HepG2 (cell line): ENCODE data around the gene DCC. TPM values are rescaled to one million over a fixed set of nuclear protein-coding genes. Genes with fewer than 3 reads are reported as not detected.

Experiments
- ATAC-seq: fragments of 200-7000 bp; cut with Tn5 transposase; 3 replicates; pipeline ENCODE4 v1.9.1; 2020; ENCODE audit warnings: mild to moderate bottlenecking, moderate library complexity
- BruUV-seq: library from RNA; stranded (reverse); fragments of 400-500 nt; replicated peaks from 2 replicates; lab custom pipeline; 2021; lab: Mats Ljungman, UMichigan
- CTCF ChIA-PET: fragments of 300-600 bp; formaldehyde crosslinking; extraction: SDS; loops from one replicate; lab custom pipeline; 2021; ENCODE audit warnings: low total read pairs, inconsistent platforms, low intra/inter-chr PET ratio; lab: Yijun Ruan, JAX
- POLR2A ChIA-PET: fragments of 350-600 bp; sonication (Branson Sonifier 250); formaldehyde crosslinking; loops from one replicate; lab custom pipeline; 2020; ENCODE audit warnings: antibody characterized with exemption, inconsistent platforms; lab: Yijun Ruan, JAX
- DNase-seq: peaks from one replicate; pipeline ENCODE4 v3.0.0-alpha.2; 2015; ENCODE audit warnings: low spot score
- FAIRE-seq: peaks from 3 replicates; lab custom pipeline; 2011; peaks lifted over from hg19 to GRCh38; lab: Jason Lieb, UNC
- H2AFZ ChIP-seq: one replicate; pipeline ENCODE4 v1.6.1; 2011; ENCODE audit warnings: low read length, inconsistent platforms
- H3K27ac ChIP-seq: fragments of 300-600 bp; 3 replicates; pipeline ENCODE4 v1.8.0; 2011; ENCODE audit warnings: mixed run types, mild to moderate bottlenecking, mixed read lengths, low read length, inconsistent platforms; ENCODE audit not compliant: insufficient read depth; ENCODE audit errors: extremely low read length
- H3K27me3 ChIP-seq, 2 experiments: fragments of 200-600 bp in 1 of 2; 2 replicates in 1 of 2; 3 replicates in 1 of 2; pipeline versions ENCODE4 v1.6.0 to v1.8.0; 2011; ENCODE audit warnings: low read length in 2 of 2, mild to moderate bottlenecking in 2 of 2, moderate library complexity in 2 of 2, inconsistent platforms in 1 of 2; ENCODE audit not compliant: insufficient read depth in 2 of 2, control insufficient read depth in 1 of 2
- H3K36me3 ChIP-seq, 2 experiments: fragments of 200-600 bp in 1 of 2; replicated peaks in 1 of 2; 2 replicates in 1 of 2; 3 replicates in 1 of 2; pipeline versions ENCODE4 v1.5.1 to v1.8.0; 2011; ENCODE audit warnings: low read length in 2 of 2, inconsistent platforms in 1 of 2; ENCODE audit not compliant: insufficient read depth in 2 of 2, control insufficient read depth in 1 of 2
- H3K4me1 ChIP-seq: 2 replicates; pipeline ENCODE4 v1.5.1; 2012; ENCODE audit warnings: low read length, inconsistent platforms; ENCODE audit not compliant: insufficient read depth
- H3K4me2 ChIP-seq: 2 replicates; pipeline ENCODE4 v1.6.0; 2011; ENCODE audit warnings: low read depth, low read length, inconsistent platforms
- H3K4me3 ChIP-seq, 3 experiments: fragments of 200-600 bp in 1 of 3; sonication (generic), shearing (Covaris generic) in 1 of 3; replicated peaks in 1 of 3; 2 replicates each; pipeline ENCODE4 v1.5.1; 2011 to 2016; ENCODE audit warnings: low read length in 3 of 3, inconsistent platforms in 2 of 3, low read depth in 2 of 3, mild to moderate bottlenecking in 2 of 3, control low read depth in 1 of 3, mixed read lengths in 1 of 3; ENCODE audit not compliant: insufficient read depth in 1 of 3
- H3K79me2 ChIP-seq: one replicate; pipeline ENCODE4 v1.6.1; 2011; ENCODE audit warnings: low read length, inconsistent platforms; ENCODE audit not compliant: insufficient read depth
- H3K9ac ChIP-seq: 2 replicates; pipeline ENCODE4 v1.6.0; 2011; ENCODE audit warnings: mild to moderate bottlenecking, low read depth, low read length, inconsistent platforms; ENCODE audit not compliant: insufficient read depth
- H3K9me3 ChIP-seq: 2 replicates; pipeline ENCODE4 v1.5.1; 2012; ENCODE audit warnings: mild to moderate bottlenecking, low read length
- H4K20me1 ChIP-seq: 2 replicates; pipeline ENCODE4 v1.6.0; 2011; ENCODE audit warnings: inconsistent platforms, mild to moderate bottlenecking, low read length, moderate library complexity; ENCODE audit not compliant: insufficient read depth
- ATRX ChIP-seq: sonication (generic); formaldehyde crosslinking; IDR thresholded peaks from 2 replicates; pipeline ENCODE4 v1.4.0; 2020; ENCODE audit warnings: missing genetic modification reagents, borderline replicate concordance
- HIVEP1 ChIP-seq: sonication (generic); formaldehyde crosslinking; IDR thresholded peaks from 2 replicates; pipeline ENCODE4 v1.4.0; 2020; ENCODE audit warnings: mild to moderate bottlenecking, missing genetic modification reagents
- KLF15 ChIP-seq: sonication (generic); formaldehyde crosslinking; IDR thresholded peaks from 2 replicates; pipeline ENCODE4 v1.8.1; 2023; ENCODE audit warnings: borderline replicate concordance, mild to moderate bottlenecking, inconsistent platforms, missing genetic modification reagents, mixed read lengths
- SIN3A ChIP-seq: IDR thresholded peaks from 2 replicates; pipeline ENCODE4 v1.6.1; 2011; ENCODE audit warnings: low read depth, mild to moderate bottlenecking, control low read depth, low read length, borderline replicate concordance
- SIX4 ChIP-seq: sonication (generic); formaldehyde crosslinking; IDR thresholded peaks from 2 replicates; pipeline ENCODE4 v1.4.0; 2020; ENCODE audit warnings: missing genetic modification reagents
- ZBED4 ChIP-seq: sonication (generic); formaldehyde crosslinking; IDR thresholded peaks from 2 replicates; pipeline ENCODE4 v1.4.0; 2020; ENCODE audit warnings: missing genetic modification reagents, borderline replicate concordance
- ZBTB8A ChIP-seq: sonication (generic); formaldehyde crosslinking; IDR thresholded peaks from 2 replicates; pipeline ENCODE4 v1.4.0; 2020; ENCODE audit warnings: mild to moderate bottlenecking, low read depth, missing genetic modification reagents, borderline replicate concordance
- ZFYVE20 ChIP-seq: sonication (generic); formaldehyde crosslinking; IDR thresholded peaks from 2 replicates; pipeline ENCODE4 v1.8.0; 2023; ENCODE audit warnings: low read depth, mild to moderate bottlenecking, moderate library complexity, missing genetic modification reagents, borderline replicate concordance
- ZNF326 ChIP-seq: sonication (generic); formaldehyde crosslinking; IDR thresholded peaks from 2 replicates; pipeline ENCODE4 v1.4.0; 2020; ENCODE audit warnings: missing genetic modification reagents, borderline replicate concordance
- ZNF510 ChIP-seq: sonication (generic); formaldehyde crosslinking; IDR thresholded peaks from 2 replicates; pipeline ENCODE4 v1.4.0; 2020; ENCODE audit warnings: low read depth, mild to moderate bottlenecking, missing genetic modification reagents
- ZNF558 ChIP-seq: sonication (generic); formaldehyde crosslinking; IDR thresholded peaks from 2 replicates; pipeline ENCODE4 v1.9.0; 2022; ENCODE audit warnings: mild to moderate bottlenecking, missing genetic modification reagents, borderline replicate concordance
- WGBS: methylation state at CpG from one replicate; pipeline ENCODE4 v1.1.6; 2017; ENCODE audit warnings: low lambda C conversion rate; 5-methylcytosine and 5-hydroxymethylcytosine counted together
- in situ Hi-C: cut with HindIII; loops from 2 replicates; pipeline ENCODE4 v1.10.0; 2017; ENCODE audit warnings: low pct_unique_long_range_greater_than_20kb; ENCODE audit not compliant: extremely low pct_ligation_motif_present
- intact Hi-C: fragments of 100-400 bp; cut with micrococcal nuclease; formaldehyde crosslinking; loops from one replicate; pipeline ENCODE4 v1.10.0; 2022; ENCODE audit not compliant: unreplicated experiment
- polyA plus RNA-seq, 8 experiments: library from polyadenylated mRNA; depleted of rRNA in 3 of 8; stranded (reverse) in 7 of 8; unstranded in 1 of 8; fragments of >200 nt; fragmentation: Illumina TruSeq in 4 of 8; extraction: Trizol in 4 of 8; gene quantifications; 2 replicates each; pipeline versions ENCODE4 v1.2.1 to v1.2.3, GENCODE V29; 2011 to 2016; ENCODE audit warnings: low read depth in 4 of 8, missing spikeins in 1 of 8, mixed read lengths in 1 of 8; ENCODE audit not compliant: insufficient read depth in 1 of 8
- total RNA-seq, 5 experiments: library from RNA; depleted of rRNA; stranded (reverse); fragments of >200 nt; fragmentation: Illumina TruSeq; extraction: Trizol; gene quantifications; 2 replicates each; pipeline ENCODE4 v1.2.3, GENCODE V29; 2016; ENCODE audit warnings: low read depth in 1 of 5

DCC gene
- total and polyA plus RNA-seq, 2 of the 13 experiments (the other 11 are each of a cell fraction or from before 2014, with no cell fraction given) = not detected

GRCh38 chr18:53441761-53442414 is 1101.9 kb downstream of the DCC start (continued):
- TF ChIP-seq ZBED4 (CRISPR knock-in tag) (no peak), ZBTB8A (no peak), ZNF326 (CRISPR knock-in tag) (no peak), SIX4 (CRISPR knock-in tag) (no peak)

- no TSS peak for BruUV-seq
- Histone ChIP-seq H2AFZ (no peak overlapping the region), H3K4me1 (no peaks in the 10 kb centered on the region), H3K36me3 (no peaks in the 10 kb centered on the region), H3K27me3 (no peaks in the 10 kb centered on the region), H3K79me2 (no peaks in the 10 kb centered on the region), H3K4me3 (no peak overlapping the region), H3K9me3 (no peaks in the 10 kb centered on the region), H3K9ac (no peak overlapping the region), H3K4me2 (no peak overlapping the region), H4K20me1 (no peaks in the 10 kb centered on the region), H3K27ac (no peak overlapping the region)
- FAIRE-seq = no peak
- ChIA-PET POLR2A (no interaction called here), CTCF (no interaction called here)
- in situ Hi-C loops = no loop called here
- no peak for DNase-seq
- 3% methylated on average over 3 of the region's 3 CpGs for WGBS
- no peak for ATAC-seq
- intact Hi-C loops = no loop called here
- TF ChIP-seq HIVEP1 (CRISPR knock-in tag) (no peak), KLF15 (CRISPR knock-in tag) (no peak), ZNF510 (CRISPR knock-in tag) (no peak), SIN3A (no peak), ATRX (no peak), ZFYVE20 (CRISPR knock-in tag) (no peak), SIX4 (CRISPR knock-in tag) (no peak), ZNF558 (no peak)
Observed at GRCh38 chr18:53442415-53442783, 1102.4 kb downstream of the DCC start.
